NCI-H1694 treated with DMSO at 0.1 percent for 48 hours (cell line): ENCODE measurements around the gene CD83.

ENCODE experiments used
- DNase-seq: peaks from one replicate; lab custom pipeline; 2025; lab: John Stamatoyannopoulos, UW

CD83 gene

GRCh38 chr6:14092316-14092715 lies 25.3 kb upstream of the CD83 start:
- no peak for DNase-seq

GRCh38 chr6:14092838-14093789 lies 24.5 kb upstream of the CD83 start:
- DNase-seq: no peak

DNA sequence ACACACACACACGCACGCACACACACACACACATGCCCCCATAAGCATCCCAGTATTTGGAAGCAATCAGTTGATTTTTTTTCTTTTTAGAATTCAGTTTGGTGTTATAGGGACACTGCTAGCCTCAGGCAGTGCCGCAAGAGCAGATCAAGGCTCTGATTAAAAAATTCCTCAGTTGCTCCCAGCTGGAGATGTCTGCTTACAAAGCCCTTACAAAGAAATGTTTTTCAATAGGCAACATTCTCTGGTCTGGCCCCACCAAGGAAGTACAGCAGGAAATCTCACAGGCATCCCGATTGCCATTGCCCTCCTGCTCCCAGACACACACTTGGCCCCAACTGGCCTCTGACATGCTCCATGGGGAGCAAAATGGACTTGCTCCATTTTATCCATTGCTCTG lies 22.9 kb upstream of the CD83 start:
- no peak for DNase-seq

DNA sequence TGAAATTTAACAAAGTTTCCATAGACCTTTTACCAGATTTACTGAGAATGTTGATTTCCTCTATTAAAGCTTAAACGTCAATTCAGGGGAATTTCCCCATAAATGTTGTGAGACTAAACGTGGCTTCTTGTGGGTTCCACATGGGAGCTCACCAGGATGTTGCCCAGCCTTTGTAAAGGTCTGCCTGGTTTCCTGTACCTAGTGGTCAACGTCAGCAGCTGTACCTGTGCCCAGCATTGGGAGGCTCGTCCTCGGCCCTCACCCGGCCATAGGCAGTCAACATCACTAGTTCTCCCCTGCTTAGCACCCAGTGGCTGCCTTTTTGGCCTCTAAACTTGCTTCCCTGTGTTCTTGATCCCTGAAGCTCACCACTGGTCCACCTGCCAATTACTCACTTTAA lies 22.1 kb upstream of the CD83 start:
- no peak for DNase-seq

GRCh38 chr6:14100138-14100537 lies 17.4 kb upstream of the CD83 start:
- DNase-seq: no peak

- DNase-seq: no peak
Measured at GRCh38 chr6:14100966-14101365, 16.6 kb upstream of the CD83 start.

DNA sequence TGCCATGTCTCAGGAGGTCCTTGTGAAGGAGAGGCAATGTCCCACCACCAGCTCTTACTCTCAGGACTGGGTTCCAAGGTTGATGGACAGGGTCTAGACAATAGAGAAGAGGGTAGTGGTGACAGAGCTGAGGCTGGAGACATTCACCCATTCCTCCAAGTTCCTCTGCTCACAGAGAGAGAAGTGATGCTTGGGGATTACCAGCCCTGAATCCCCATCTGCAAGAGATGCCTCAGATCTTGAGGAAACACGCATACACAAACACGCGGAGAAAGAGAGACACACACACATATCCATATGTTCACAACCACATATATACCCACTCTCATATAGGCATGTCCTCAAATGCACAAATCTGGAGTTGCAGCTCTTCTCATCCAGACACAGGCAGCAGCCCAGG lies 15.2 kb upstream of the CD83 start:
- DNase-seq: no peak

- no peak for DNase-seq
Measured at GRCh38 chr6:14105547-14105946, 12.0 kb upstream of the CD83 start.

GRCh38 chr6:14107000-14107399 lies 10.6 kb upstream of the CD83 start:
- DNase-seq: no peak

- DNase-seq: no peak
Measured at GRCh38 chr6:14107711-14108494, 9.7 kb upstream of the CD83 start.

DNA sequence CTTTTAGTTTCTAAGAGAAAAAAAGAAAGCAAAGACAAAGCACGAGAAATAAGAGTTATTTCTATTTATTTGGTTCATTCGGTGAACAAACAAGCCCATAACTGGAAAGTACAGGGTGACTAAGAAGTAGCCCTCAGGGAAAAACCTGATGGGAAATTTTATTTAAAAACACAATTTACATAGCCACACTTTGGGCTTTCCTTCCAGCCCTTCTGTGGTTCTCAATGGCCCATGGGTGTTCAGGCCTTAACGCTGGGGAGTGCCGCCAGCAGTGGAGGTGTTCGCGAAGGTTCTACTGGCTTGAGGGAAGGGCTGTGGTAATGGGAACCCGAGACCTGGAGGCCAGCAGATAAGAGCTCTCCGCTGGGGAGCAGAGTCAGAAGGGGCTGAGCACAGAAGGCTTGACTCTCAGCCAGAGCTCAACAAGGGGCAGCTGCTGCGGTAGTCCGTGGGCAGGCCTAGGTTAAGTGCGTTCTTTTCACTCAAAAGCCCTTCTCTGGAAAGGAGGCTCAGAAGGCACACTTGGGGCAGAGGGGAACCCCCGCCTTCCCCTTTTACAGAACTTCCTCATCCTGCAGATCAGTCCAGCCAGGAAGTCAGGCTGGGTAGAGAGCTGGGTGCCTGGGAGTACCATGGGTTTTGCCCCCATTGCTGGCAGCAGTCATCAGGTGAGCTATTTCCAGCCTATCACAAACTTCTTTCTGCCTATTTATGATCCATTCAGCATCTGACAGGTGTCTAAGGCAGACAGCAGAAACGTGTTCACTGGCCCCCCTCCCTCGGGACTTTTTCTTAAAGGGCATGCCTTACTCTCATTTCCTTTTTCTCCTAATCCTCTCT lies 8.8 kb upstream of the CD83 start:
- no peak for DNase-seq

DNA sequence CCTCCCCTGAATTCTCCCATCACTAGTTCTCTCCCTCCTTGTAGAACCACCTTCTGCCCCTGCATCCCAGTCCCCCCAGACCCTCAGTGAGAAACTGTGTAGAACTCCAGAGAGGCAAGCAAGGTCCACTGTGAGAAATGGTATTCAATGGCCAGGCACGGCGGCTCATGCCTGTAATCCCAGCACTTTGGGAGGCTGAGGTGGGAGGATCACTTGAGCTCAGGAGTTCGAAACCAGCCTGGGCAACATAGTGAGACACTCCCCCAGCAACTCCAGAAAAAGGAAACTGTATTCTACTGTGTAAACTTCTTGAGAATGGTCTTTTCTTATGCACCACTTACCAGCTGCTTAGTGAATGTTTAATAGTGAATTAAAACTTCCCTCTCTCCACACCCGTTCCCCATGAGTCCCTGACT lies 8.2 kb upstream of the CD83 start:
- DNase-seq: no peak

DNA sequence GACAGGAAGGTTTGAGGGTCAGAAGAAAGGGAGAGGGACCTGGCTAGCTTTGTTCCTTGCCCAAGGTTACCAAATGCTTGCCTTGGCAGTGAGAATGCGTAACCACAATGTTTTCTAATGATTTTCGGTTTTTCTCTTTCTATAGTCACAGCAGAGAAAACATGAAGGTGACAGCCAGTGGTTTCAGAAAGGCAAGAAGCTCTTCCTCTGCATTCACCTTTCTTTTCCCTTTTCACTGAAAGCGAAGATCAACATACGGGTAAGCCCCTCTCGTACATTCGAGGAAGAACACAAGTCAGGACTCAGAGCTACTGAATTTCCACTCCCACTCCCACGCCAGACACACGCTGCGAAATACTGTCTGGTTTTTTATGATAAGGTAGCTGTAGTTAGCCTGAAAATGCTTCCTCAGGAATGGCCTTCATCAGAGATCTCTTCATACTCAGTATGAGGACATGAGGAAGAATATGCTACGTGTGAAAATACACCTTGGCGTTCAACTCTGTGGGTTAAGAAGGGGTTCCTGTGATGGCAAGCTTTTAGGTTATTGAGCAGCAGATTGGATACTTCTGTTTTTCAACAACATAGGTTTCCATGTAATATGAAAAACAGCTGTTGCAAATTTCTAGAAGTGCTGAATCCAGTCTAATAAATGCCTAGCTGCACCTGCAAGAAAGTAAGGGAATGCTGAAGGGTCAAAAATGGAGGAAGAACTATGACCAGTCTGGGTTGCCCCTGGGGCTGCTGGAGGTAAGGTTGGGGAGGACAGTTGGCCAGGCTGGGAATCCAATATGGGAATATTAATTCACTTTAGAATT lies 7.4 kb upstream of the CD83 start:
- no peak for DNase-seq

- no peak for DNase-seq
Measured at GRCh38 chr6:14113976-14114375, 3.6 kb upstream of the CD83 start.

DNA sequence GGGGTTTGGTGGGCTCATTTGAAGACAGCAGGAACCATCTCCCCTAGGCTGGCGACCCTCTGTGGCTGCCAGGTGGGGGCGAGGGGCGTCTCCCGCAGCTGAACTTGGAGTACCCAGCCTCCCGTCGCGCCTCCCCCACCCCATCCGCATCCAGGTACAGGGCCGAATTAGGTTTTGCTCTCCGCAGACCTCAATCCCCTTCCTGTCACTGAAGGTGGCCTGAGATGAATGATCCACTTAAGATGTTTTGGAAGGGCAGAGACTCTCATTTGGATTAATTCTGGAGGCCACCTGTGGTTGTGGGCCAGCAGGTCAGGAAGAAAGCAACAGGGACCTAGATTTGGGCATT lies 493 bp downstream of the CD83 start:
- no peak for DNase-seq

DNA sequence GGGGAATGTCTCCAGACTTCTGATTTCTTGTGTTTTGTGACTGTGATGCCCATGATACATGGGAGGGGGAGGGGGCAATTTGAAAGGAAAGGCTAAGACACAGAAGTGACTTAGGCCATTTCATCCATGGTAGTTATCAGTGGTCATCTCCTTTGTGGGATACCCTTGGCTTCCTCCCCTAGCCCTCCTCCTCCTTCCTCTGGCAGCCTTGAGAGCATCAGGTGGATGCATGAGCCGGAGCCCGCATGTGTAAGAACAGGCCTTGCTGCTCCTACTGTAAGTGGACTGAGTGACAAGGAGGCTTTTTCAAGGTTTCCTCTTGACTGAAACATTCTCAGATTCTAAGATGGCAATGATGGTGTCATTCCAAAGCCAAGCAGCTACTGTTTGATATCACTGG lies 874 bp downstream of the CD83 start:
- no peak for DNase-seq

DNA sequence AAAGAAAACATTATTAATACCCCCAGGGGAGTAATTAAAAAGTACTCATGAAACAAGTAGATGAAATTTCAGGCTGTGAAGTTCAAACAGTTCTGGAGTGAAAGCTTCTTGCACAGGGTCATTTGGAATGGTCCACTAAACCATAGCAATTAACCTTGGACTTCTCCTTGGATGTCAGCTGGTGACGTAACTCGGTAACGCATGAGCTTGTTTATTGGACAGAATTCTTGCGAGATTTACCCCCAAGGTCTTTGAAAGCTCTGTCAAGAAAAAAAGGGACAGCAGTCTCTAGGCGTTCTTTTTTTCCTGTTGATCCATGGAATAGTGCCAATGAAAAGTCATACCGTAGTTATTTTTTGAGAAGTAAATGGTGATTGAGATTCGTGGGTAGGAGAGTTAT lies 2.2 kb downstream of the CD83 start:
- no peak for DNase-seq

- no peak for DNase-seq
Measured at GRCh38 chr6:14120546-14120945, 3.0 kb downstream of the CD83 start.

GRCh38 chr6:14121936-14122344 lies 4.4 kb downstream of the CD83 start:
- DNase-seq: no peak

DNA sequence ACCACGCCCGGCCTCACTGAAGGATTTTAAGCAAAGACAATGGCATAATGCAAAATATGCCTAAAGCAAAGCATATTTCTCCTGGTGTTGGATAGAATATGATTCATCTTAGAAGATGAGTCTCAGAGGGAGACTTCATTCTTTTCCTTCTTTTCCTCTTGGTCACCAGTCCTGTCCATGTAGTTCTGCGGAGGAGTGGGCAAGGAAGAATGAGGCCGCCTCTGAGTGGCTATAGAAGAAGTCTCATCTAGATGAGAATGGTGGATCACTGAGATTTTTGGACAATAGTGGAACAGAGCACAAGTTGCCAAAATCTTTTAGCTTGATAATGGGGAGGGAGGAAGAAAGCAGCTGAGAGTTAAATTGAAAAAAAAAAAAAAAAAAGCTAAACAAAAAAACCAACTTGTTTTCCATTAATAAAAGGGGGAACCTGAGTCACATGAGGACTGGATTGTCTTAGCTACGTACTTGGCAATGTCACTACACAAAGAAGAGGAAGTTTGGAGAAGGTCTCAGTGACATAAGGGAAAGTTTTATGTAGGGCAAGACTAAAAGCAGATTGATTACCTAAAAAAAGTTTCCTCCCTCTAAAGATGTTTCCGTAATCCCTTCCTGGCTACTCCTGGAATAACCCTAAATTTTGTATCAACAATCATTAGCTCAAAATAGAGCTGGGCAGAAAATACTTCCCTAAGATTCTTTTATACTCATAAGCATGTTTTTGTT lies 6.0 kb downstream of the CD83 start:
- no peak for DNase-seq

DNA sequence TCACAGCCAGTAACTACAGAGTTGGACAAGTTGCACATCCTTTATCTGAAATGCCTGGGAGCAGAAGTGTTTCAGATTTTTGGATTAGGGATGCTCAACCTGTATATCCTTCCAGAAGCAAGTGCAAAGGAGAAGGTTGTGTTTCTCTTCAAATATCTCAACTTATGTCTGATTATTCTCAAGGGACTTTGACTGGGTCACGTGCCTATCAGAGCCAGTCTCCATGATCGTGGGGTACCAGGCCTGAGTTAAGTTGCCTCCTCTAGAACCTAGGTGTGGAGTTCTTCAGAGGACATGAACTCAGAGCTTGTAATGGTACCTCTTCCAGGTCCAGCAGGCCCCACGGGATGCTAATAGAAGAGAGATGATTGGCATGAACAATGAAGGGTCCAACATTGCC lies 7.8 kb downstream of the CD83 start:
- no peak for DNase-seq
